Dendritic cell treated with granulocyte-macrophage colony-stimulating factor and Interleukin-4, amounts not matched to agents 40 ng/mL and 50 ng/mL, for 4 days (primary cell): ENCODE results near the gene FOXRED1.

Experiments used
- H3K27ac Mint-ChIP-seq: one replicate; pipeline ENCODE4 v1.8.0; 2022; ENCODE audit warnings: mild to moderate bottlenecking, mixed read lengths
- H3K27me3 Mint-ChIP-seq: one replicate; pipeline ENCODE4 v1.8.0; 2022; ENCODE audit warnings: mild to moderate bottlenecking, mixed read lengths
- H3K36me3 Mint-ChIP-seq: one replicate; pipeline ENCODE4 v1.8.0; 2022; ENCODE audit warnings: low read depth, mixed read lengths
- H3K4me1 Mint-ChIP-seq: one replicate; pipeline ENCODE4 v1.8.0; 2022; ENCODE audit warnings: low read depth, mixed read lengths
- H3K4me3 Mint-ChIP-seq: one replicate; pipeline ENCODE4 v1.8.0; 2022; ENCODE audit warnings: mild to moderate bottlenecking, moderate library complexity, mixed read lengths
- H3K9me3 Mint-ChIP-seq: one replicate; pipeline ENCODE4 v1.8.0; 2022; ENCODE audit warnings: mixed read lengths
- intact Hi-C: fragments of 100-400 bp; cut with micrococcal nuclease; formaldehyde crosslinking; loops from one replicate; pipeline ENCODE4 v1.15.0; 2022

Gene FOXRED1

GRCh38 chr11:126310992-126311310 is 42.0 kb downstream of the FOXRED1 start:
- Mint-ChIP-seq H3K27ac (peak overlapping the region; percentile 33), H3K36me3 (peaks cover 29% of the 10 kb centered on the region), H3K4me3 (no peak overlapping the region), H3K9me3 (no peaks in the 10 kb centered on the region), H3K27me3 (no peaks in the 10 kb centered on the region), H3K4me1 (peaks cover 54% of the 10 kb centered on the region)
- intact Hi-C loops = loop anchor here (1.0 to 5.0 kb wide), 5 partner anchors 46 to 680 kb away; partner anchors contain the start of gene ST3GAL4

GRCh38 chr11:126311401-126312291 is 42.7 kb downstream of the FOXRED1 start:
- no peak overlapping the region for H3K4me3 Mint-ChIP-seq
- peak overlapping the region; percentile 33 for H3K27ac Mint-ChIP-seq
- intact Hi-C loops = loop anchor here (2.0 to 5.0 kb wide), 3 partner anchors 46 to 679 kb away; partner anchors contain the start of gene ST3GAL4
- peaks cover 33% of the 10 kb centered on the region for H3K36me3 Mint-ChIP-seq
- H3K27me3 Mint-ChIP-seq = no peaks in the 10 kb centered on the region
- peaks cover 53% of the 10 kb centered on the region for H3K4me1 Mint-ChIP-seq
- no peaks in the 10 kb centered on the region for H3K9me3 Mint-ChIP-seq

- H3K36me3 Mint-ChIP-seq = peaks cover 27% of the 10 kb centered on the region
- peak overlapping the region; percentile 51 for H3K27ac Mint-ChIP-seq
- intact Hi-C loops = loop anchor here (5.0 kb wide), 1 partner anchor 44 kb away; the partner anchor contains the start of gene ST3GAL4
- H3K27me3 Mint-ChIP-seq = no peaks in the 10 kb centered on the region
- H3K4me1 Mint-ChIP-seq = peaks cover 58% of the 10 kb centered on the region
- H3K9me3 Mint-ChIP-seq = no peaks in the 10 kb centered on the region
- H3K4me3 Mint-ChIP-seq = no peak overlapping the region
Observed at GRCh38 chr11:126312961-126313360, 44.0 kb downstream of the FOXRED1 start.

- Mint-ChIP-seq H3K36me3 (peaks cover 23% of the 10 kb centered on the region), H3K4me3 (no peak overlapping the region), H3K27ac (no peak overlapping the region), H3K4me1 (peaks cover 67% of the 10 kb centered on the region), H3K9me3 (no peaks in the 10 kb centered on the region), H3K27me3 (no peaks in the 10 kb centered on the region)
- intact Hi-C loops = loop anchor here (5.0 kb wide), 1 partner anchor 43 kb away; the partner anchor contains the start of gene ST3GAL4
Observed at GRCh38 chr11:126313826-126314225, 44.9 kb downstream of the FOXRED1 start.

- intact Hi-C loops = no loop called here
- Mint-ChIP-seq H3K27ac (peak overlapping the region; percentile 78), H3K4me3 (no peak overlapping the region)
Observed at GRCh38 chr11:126317432-126317755, 48.4 kb downstream of the FOXRED1 start.

GRCh38 chr11:126317756-126318573 is 49.0 kb downstream of the FOXRED1 start:
- H3K27me3 Mint-ChIP-seq = no peaks in the 10 kb centered on the region
- H3K4me3 Mint-ChIP-seq = peak overlapping the region; percentile 50
- H3K36me3 Mint-ChIP-seq = peaks cover 26% of the 10 kb centered on the region
- intact Hi-C loops = no loop called here
- peaks cover 61% of the 10 kb centered on the region for H3K4me1 Mint-ChIP-seq
- peak overlapping the region; percentile 78 for H3K27ac Mint-ChIP-seq
- no peaks in the 10 kb centered on the region for H3K9me3 Mint-ChIP-seq

More at GRCh38 chr11:126317432-126317755, 48.4 kb downstream of the FOXRED1 start:
- Mint-ChIP-seq H3K4me1 (peaks cover 66% of the 10 kb centered on the region), H3K27me3 (no peaks in the 10 kb centered on the region), H3K9me3 (no peaks in the 10 kb centered on the region), H3K36me3 (peaks cover 26% of the 10 kb centered on the region)

- Mint-ChIP-seq H3K27ac (peak overlapping the region; percentile 78), H3K27me3 (no peaks in the 10 kb centered on the region), H3K4me3 (peak overlapping the region; percentile 50), H3K36me3 (peaks cover 30% of the 10 kb centered on the region), H3K9me3 (no peaks in the 10 kb centered on the region), H3K4me1 (peaks cover 53% of the 10 kb centered on the region)
- intact Hi-C loops = no loop called here
Observed at GRCh38 chr11:126318574-126319373, 49.8 kb downstream of the FOXRED1 start.

- H3K9me3 Mint-ChIP-seq = no peaks in the 10 kb centered on the region
- H3K36me3 Mint-ChIP-seq = peaks cover 32% of the 10 kb centered on the region
- H3K27me3 Mint-ChIP-seq = no peaks in the 10 kb centered on the region
- intact Hi-C loops = no loop called here
- H3K4me1 Mint-ChIP-seq = peaks cover 48% of the 10 kb centered on the region
- H3K4me3 Mint-ChIP-seq = no peak overlapping the region
- peak overlapping the region; percentile 78 for H3K27ac Mint-ChIP-seq
Observed at GRCh38 chr11:126319374-126319740, 50.4 kb downstream of the FOXRED1 start.

- intact Hi-C loops = no loop called here
- Mint-ChIP-seq H3K27me3 (no peaks in the 10 kb centered on the region), H3K36me3 (peaks cover 31% of the 10 kb centered on the region), H3K9me3 (no peaks in the 10 kb centered on the region), H3K4me3 (no peak overlapping the region), H3K4me1 (peaks cover 31% of the 10 kb centered on the region), H3K27ac (no peak overlapping the region)
Observed at GRCh38 chr11:126322996-126323395, 54.0 kb downstream of the FOXRED1 start.

- Mint-ChIP-seq H3K4me1 (no peaks in the 10 kb centered on the region), H3K4me3 (no peak overlapping the region), H3K27me3 (no peaks in the 10 kb centered on the region), H3K27ac (no peak overlapping the region), H3K36me3 (peaks cover 45% of the 10 kb centered on the region), H3K9me3 (no peaks in the 10 kb centered on the region)
- intact Hi-C loops = no loop called here
Observed at GRCh38 chr11:126327281-126328000, 58.5 kb downstream of the FOXRED1 start.
